Fibroblast of lung (primary cell): ENCODE results near the gene LRRC26.

ENCODE experiments used
- CTCF ChIP-seq, 2 donors: IDR thresholded peaks in 1 of 2; conservative IDR thresholded peaks in 1 of 2; 1 replicate in 1 of 2; 2 replicates in 1 of 2; pipeline ENCODE4 v1.5.1; 2011 to 2012; ENCODE audit warnings: low read length in 2 of 2, control low read depth in 1 of 2, inconsistent platforms in 1 of 2, low read depth in 1 of 2, mild to moderate bottlenecking in 1 of 2
- EZH2 ChIP-seq: IDR thresholded peaks from 2 replicates; pipeline ENCODE4 v1.5.1; 2012; ENCODE audit warnings: low read length, control low read depth, mild to moderate bottlenecking; ENCODE audit errors: missing control alignments

GRCh38 chr9:137190315-137190856 lies 20.5 kb upstream of the LRRC26 start:
- TF ChIP-seq EZH2 = no peak
- no peak for TF ChIP-seq CTCF (conservative IDR thresholded peaks at IDR 0.05 in 1 of 2, IDR thresholded peaks at IDR 0.05 in 1 of 2; ENCODE audit: low read depth in 1 of 2, low read length in 2 of 2)
